DMS114 treated with DMSO at 0.1 percent for 48 hours (cell line): ENCODE data around the gene PRPF40B.
A peak's percentile ranks its signal among the peaks of the same experiment; 100 is the strongest.

ENCODE experiments used
- DNase-seq: peaks from one replicate; lab custom pipeline; 2025; ENCODE audit not compliant: unreplicated experiment; lab: John Stamatoyannopoulos, UW

PRPF40B gene

GRCh38 chr12:49635656-49636055 is 12.3 kb downstream of the PRPF40B start:
- no peak for DNase-seq

- DNase-seq, result no peak
Observed at GRCh38 chr12:49636574-49636973, 13.2 kb downstream of the PRPF40B start.

DNA sequence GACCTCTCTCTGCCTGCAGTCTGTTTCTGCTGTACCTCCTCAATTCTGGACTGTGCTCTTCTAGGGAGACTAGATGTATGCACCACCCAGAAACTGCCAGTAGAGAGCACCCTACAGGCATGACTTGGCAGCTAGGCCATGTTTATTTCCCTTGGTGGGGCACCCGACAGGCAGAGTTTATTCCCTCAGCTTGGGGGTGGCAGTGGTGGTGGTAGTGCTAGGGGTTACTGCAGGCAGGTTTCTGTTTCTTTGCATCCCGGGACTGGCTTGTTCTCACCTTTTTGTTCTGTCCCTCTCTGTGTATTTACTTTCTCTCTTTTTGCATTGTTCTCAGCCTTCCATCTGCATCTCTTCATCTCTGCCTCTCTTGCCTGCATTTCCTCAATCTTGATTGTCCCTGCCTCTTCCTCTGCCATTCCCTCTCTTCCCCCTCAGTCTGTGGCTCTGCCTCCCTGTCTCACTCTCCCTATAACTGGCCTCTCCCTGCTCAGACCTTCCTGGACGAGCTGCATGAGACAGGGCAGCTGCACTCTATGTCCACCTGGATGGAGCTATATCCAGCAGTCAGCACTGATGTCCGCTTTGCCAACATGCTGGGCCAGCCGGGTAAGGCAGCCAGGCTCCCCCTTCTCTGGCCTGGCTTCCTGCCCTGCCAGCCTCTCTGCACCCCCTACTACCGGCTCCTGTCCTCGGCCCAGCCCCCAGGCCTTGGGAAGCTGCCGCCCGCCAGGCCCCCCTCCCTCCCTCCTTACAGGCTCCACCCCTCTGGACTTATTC is 13.8 kb downstream of the PRPF40B start:
- DNase-seq, result peak; percentile 70

DNA sequence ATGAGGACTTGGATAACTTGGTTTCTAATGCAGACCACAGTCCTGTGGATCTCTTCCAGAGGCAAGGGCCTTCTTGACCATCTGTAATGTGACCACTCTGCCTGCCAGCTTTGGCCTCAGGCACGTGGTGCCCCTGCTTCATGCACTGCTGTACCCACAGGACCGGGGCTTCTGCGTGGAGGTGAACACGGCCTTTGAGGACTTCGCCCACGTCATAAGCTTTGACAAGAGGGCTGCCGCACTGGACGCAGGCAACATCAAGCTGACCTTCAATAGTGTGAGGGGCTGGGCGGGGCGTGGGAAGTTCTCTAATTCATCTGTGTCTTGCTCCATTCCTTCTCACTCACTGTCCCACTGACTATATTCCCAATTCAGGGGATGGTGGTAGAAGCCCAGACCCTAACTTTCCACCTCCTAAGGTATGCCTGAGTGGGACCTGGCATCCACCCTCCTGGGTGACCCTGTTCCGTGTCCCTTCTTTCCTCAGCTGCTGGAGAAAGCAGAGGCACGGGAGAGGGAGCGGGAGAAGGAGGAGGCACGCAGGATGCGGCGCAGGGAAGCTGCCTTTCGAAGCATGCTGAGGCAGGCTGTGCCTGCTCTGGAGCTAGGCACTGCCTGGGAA is 18.5 kb downstream of the PRPF40B start:
- no peak for DNase-seq

DNA sequence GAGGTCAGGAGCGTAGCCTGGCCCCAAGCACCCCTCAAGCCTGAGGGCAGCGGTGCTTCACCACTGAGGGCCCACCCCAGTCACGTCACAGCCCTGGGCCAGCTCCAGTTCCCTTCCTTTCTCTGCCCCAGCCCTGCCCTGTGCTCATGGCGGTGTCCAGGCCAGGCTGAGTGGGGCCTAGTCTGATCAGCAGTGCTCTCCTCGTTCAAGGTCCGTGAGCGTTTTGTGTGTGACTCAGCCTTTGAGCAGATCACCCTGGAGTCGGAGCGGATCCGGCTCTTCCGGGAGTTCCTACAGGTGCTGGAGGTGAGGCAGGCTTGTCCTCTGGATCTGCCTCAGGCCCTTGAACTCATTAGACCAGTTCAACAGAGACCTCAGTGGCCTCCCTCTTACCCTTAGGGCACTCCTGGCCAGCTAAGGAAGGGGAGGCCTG is 19.0 kb downstream of the PRPF40B start:
- no peak for DNase-seq

DNA sequence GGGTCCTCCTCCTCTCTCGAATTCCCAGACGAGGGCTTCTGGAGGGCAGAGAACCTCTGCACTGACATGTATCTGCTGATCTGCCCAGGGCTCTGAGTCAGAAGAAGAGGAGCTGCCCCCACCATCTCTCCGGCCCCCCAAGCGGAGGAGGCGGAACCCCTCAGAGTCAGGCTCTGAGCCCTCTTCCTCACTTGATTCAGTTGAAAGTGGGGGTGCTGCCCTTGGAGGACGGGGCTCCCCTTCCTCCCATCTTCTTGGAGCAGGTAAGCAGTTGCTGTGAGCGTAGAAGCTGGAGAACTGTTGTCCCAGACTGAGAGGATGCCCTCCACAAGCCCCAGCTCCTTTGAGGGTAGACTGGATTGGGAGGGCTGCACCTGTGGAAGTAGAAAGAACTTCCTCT is 19.8 kb downstream of the PRPF40B start:
- no peak for DNase-seq

DNA sequence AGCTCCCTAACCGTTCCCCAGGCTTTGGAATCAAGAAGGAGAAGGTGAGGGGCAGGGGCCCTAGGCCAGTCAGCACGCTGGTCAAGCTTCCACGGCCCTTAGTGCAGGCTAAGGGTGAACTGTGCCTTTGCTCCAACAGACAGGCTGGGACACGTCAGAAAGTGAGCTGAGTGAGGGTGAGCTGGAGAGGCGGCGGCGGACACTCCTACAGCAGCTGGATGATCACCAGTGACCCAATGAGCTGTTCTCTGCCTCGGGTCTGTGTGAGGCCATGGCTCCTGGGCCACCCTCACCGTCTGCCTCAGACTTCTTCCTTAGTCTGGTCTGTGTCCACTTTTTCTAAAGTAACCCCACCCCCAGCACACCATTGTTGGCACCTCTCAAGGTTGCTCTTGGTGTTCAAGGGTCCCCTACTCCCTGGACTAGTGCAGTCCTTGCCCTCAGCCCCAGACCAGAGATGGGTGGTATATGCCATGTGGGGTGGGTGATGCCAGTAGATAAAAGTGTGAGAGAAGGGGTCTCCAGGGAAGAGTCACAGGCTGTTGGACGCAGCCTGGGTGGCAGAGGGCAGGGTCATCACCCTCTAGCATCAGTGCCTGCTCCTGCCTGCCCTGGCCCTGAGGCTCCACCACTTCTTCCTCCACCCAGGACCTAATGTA is 20.7 kb downstream of the PRPF40B start:
- DNase-seq, result no peak

DNA sequence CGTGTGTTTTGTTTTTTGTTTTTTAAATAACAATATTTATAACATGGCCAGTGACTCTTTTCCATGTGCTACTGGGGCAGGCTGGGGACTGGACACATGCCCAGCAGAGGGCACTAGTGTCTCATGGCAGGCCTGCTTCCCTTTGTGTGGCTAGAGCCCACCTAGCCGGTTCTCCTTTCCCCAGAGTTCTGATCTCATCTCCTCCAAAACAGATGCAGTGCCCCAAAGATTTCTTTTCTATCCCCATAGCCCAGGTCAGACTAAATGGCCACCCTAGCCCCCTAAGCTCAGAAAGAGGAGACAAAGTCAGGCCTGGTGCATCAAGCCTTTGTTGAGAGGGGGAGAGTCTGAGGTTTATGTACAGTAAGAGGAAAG is 21.2 kb downstream of the PRPF40B start:
- peak; percentile 22 for DNase-seq

- no peak for DNase-seq
Observed at GRCh38 chr12:49645146-49646039, 22.0 kb downstream of the PRPF40B start.

- no peak for DNase-seq
Observed at GRCh38 chr12:49646331-49646830, 23.0 kb downstream of the PRPF40B start.

DNA sequence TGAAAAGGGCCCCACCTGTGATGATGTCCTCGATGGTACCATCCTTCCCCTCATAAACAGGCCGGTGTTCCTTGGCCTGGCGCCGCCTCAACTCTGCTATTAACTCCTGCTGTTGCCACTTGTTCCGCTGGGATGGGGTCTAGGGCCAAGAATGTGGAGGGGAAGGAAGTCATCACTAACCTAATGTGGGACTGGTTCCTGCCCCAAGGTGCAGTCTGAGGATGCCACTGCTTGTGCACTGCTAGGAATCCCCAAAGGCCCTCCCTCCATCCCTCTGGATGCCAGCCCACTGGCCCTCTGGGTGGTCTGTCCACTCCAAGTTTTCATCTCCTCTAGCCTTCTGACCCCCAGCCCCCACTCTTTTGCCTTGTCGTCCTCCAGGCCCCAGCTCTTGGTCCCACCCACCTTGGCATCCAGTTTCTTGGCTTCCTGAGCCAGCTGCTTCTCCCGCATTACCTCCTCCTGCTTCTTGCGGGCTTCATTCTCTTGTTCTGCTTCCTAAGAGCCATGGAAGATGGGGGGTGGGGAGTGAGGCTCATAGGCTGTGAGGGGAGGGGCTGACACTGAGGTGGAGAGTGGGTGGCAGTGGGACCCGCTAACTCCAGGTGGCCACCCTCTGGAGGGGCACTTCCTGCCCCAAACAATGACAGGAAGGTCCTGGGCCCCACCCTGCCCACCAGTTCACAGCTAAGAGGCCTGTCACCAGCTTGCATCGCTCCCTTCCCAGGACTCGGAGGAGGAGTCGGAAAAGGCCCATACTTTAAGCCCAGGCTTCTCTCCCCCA is 23.7 kb downstream of the PRPF40B start:
- no peak for DNase-seq

- DNase-seq, result no peak
Observed at GRCh38 chr12:49647827-49648711, 24.7 kb downstream of the PRPF40B start.

- no peak for DNase-seq
Observed at GRCh38 chr12:49648712-49649003, 25.3 kb downstream of the PRPF40B start.

DNA sequence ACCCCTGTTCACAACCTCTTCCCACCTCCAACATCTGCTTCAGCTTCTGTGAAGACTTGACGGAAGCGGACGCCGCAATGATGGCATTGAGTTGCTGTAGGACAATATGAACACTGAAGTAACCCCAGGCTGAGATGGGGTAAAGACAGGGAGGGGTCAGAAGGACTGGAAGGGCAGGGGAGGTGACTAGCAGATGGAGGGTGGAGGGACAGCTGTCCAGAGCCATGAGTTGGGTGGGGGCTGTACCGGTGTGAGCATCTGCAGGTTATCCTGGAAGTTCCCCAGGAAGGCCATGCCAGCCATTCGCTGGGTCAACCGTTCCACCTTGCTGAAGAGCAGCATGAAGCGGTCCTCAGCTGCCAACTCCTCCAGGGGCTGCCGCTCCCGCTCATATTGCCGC is 26.1 kb downstream of the PRPF40B start:
- no peak for DNase-seq

DNA sequence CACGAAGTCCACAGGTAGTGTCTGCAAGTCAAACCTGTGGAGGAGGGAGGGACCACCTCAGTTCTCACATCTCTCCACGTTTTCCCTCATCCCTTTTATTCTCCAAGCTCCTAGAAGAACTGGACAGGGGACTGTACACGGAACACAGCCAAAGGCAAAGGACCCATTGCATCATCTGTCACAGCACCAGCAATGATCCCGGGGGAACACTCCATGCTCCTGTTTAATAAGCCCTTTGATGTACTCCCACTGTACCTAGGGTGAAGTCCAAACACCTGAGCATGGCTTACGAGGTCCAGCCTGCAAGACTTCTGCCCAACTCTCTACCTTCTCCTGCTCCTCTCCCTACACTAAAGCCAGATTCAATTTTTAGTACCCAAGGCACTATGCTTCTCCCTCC is 26.5 kb downstream of the PRPF40B start:
- no peak for DNase-seq

- no peak for DNase-seq
Observed at GRCh38 chr12:49651855-49652254, 28.5 kb downstream of the PRPF40B start.

- DNase-seq, result no peak
Observed at GRCh38 chr12:49652921-49653520, 29.7 kb downstream of the PRPF40B start.

DNA sequence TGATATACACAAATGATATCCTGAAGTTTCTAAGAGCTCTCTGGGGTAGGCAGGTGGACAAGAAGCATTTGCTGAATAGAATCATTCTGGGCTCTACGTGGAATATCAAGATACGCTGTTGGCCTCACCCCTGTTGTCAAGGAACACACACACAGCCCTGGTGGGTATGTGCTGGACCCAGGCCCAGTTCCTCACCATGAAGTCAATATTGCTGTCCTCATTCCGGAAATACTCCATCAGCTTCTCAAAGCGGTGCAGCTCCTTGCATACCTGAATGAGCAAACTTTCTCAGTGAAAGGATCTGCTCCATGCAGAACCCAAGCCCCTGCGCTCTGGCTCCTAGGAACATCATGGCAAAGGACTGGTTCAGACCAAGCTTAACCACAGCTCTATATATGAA is 31.4 kb downstream of the PRPF40B start:
- DNase-seq, result no peak

GRCh38 chr12:49655595-49656236 is 32.4 kb downstream of the PRPF40B start:
- no peak for DNase-seq
